ENCODE measurements around the gene CREB3.

Gene CREB3

DNA sequence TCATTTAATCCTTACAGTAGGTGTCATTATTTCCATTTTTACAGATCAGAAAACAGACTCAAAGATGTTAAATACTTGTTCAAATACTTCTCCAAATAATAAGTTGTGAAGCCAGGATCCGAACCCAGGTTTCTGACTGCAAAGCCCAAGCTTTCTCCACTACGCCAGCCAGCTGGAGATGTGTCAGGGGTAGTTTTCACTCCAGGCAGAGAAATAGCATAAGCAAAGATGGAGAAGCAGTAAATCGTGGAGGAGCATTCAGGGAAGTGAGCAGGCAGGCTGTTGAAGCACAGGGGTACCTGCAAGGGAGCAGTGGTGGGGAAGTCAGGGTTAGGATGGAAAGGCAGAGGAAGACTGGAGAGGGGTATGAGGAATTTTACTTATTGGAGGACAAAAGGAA lies 3.4 kb upstream of the CREB3 start:
- H3K36me3 ChIP-seq (ENCODE audit: control insufficient read depth, low read length): peaks cover 42% of the 10 kb centered on the region
- peaks cover 28% of the 10 kb centered on the region for H4K20me1 ChIP-seq (ENCODE audit: control insufficient read depth, insufficient read depth, low read depth, low read length)
- peaks cover 19% of the 10 kb centered on the region for H3F3A ChIP-seq (ENCODE audit: control insufficient read depth, insufficient read depth)
- no peaks in the 10 kb centered on the region for H3K27me3 ChIP-seq (ENCODE audit: control insufficient read depth, low read length)
- H3K4me2 ChIP-seq (ENCODE audit: low read length): peak overlapping the region; percentile 94
- peaks cover 59% of the 10 kb centered on the region for H3K4me1 ChIP-seq (ENCODE audit: control insufficient read depth, low read length)
- peaks cover 71% of the 10 kb centered on the region for H3K79me2 ChIP-seq (ENCODE audit: control insufficient read depth, low read length)
- TF ChIP-seq, protein P1, sequence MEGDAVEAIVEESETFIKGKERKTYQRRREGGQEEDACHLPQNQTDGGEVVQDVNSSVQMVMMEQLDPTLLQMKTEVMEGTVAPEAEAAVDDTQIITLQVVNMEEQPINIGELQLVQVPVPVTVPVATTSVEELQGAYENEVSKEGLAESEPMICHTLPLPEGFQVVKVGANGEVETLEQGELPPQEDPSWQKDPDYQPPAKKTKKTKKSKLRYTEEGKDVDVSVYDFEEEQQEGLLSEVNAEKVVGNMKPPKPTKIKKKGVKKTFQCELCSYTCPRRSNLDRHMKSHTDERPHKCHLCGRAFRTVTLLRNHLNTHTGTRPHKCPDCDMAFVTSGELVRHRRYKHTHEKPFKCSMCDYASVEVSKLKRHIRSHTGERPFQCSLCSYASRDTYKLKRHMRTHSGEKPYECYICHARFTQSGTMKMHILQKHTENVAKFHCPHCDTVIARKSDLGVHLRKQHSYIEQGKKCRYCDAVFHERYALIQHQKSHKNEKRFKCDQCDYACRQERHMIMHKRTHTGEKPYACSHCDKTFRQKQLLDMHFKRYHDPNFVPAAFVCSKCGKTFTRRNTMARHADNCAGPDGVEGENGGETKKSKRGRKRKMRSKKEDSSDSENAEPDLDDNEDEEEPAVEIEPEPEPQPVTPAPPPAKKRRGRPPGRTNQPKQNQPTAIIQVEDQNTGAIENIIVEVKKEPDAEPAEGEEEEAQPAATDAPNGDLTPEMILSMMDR (IDR thresholded peaks at IDR 0.05; ENCODE audit: low read depth, low read length, poor library complexity, severe bottlenecking): no peak
- TF ChIP-seq EZH2phosphoT487 (IDR thresholded peaks at IDR 0.05; ENCODE audit: borderline replicate concordance, low read length): no peak
- peak overlapping the region; percentile 72 for H3K27ac ChIP-seq (ENCODE audit: low read depth, low read length)
- no peaks in the 10 kb centered on the region for H3K9me2 ChIP-seq (replicated peaks; ENCODE audit: control insufficient read depth, low read length)
- no peaks in the 10 kb centered on the region for H3K9me3 ChIP-seq (ENCODE audit: control insufficient read depth, insufficient read depth, low read length)
- H3K4me3 ChIP-seq (ENCODE audit: low read length): peak overlapping the region; percentile 84

DNA sequence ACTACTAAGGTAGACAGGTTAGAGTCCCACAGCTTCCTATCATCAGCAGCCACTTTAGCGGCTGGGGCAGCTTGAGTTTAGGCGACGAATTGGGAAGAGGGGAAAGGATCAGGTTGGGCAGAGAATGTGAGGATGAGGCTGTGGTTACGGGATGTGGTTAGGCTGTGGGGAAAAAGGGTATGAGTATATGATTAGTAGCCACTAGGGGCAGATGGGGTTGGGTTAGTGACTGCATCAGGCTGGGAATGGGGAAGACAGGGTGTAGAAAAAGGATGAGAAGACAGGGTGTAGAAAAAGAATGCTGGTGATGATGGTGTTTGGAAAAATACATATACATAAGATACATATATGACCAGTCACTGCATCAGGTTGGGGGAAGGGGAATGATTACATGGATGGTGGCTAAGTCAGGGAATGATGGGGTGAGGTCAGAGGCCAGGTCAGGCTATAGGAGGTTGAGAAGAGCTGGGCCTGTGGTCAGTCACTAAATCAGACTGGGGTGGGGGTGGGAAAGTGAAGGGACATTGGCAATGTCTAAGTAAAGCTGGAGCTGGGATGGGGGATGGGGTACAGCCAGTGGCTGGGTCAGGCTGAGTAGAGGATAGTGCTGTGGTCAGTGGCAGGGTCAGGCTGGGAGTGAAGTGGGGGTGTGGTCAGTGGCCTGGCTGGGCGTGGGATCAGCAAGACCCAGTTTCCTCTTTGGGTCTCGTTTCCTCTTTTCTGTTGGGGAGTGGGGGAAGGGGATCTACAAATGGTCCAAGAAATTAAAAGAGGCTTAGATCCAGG lies 2.6 kb upstream of the CREB3 start:
- Histone ChIP-seq H3K4me2 (ENCODE audit: low read length) (peak overlapping the region; percentile 94), H4K20me1 (ENCODE audit: control insufficient read depth, insufficient read depth, low read depth, low read length) (peaks cover 28% of the 10 kb centered on the region), H3K27ac (ENCODE audit: low read depth, low read length) (peak overlapping the region; percentile 72), H3F3A (ENCODE audit: control insufficient read depth, insufficient read depth) (peaks cover 19% of the 10 kb centered on the region), H3K9me2 (replicated peaks; ENCODE audit: control insufficient read depth, low read length) (no peaks in the 10 kb centered on the region), H3K4me3 (ENCODE audit: low read length) (peak overlapping the region; percentile 84), H3K9me3 (ENCODE audit: control insufficient read depth, insufficient read depth, low read length) (no peaks in the 10 kb centered on the region), H3K4me1 (ENCODE audit: control insufficient read depth, low read length) (peaks cover 61% of the 10 kb centered on the region), H3K36me3 (ENCODE audit: control insufficient read depth, low read length) (peaks cover 35% of the 10 kb centered on the region), H3K79me2 (ENCODE audit: control insufficient read depth, low read length) (peaks cover 71% of the 10 kb centered on the region), H3K27me3 (ENCODE audit: control insufficient read depth, low read length) (no peaks in the 10 kb centered on the region)
- no peak for TF ChIP-seq EZH2phosphoT487 (IDR thresholded peaks at IDR 0.05; ENCODE audit: borderline replicate concordance, low read length)
- TF ChIP-seq, protein P1 (IDR thresholded peaks at IDR 0.05; ENCODE audit: low read depth, low read length, poor library complexity, severe bottlenecking): peak; percentile 85

DNA sequence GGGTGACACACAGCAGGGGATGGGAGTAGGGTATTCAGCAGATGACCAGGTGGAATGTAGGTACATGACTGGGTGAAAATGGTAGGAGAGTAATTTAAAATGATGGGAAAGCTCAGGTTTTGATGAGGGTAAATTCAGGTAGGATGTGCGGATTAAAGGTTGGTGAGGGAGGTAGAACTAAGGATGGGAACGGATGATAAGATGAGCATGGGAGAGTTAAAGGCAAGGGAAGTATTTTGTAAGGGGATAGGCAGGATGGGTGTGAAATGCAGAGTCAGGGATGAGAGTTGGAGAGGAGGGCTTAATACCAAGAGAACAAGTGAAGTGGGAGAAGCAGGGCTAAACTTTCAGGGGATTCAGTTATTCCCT lies 2.0 kb upstream of the CREB3 start:
- H3K9me2 ChIP-seq (replicated peaks; ENCODE audit: control insufficient read depth, low read length): no peaks in the 10 kb centered on the region
- no peaks in the 10 kb centered on the region for H3K27me3 ChIP-seq (ENCODE audit: control insufficient read depth, low read length)
- H3F3A ChIP-seq (ENCODE audit: control insufficient read depth, insufficient read depth): peaks cover 19% of the 10 kb centered on the region
- peaks cover 35% of the 10 kb centered on the region for H3K36me3 ChIP-seq (ENCODE audit: control insufficient read depth, low read length)
- peak overlapping the region; percentile 84 for H3K4me3 ChIP-seq (ENCODE audit: low read length)
- TF ChIP-seq EZH2phosphoT487 (IDR thresholded peaks at IDR 0.05; ENCODE audit: borderline replicate concordance, low read length): no peak
- TF ChIP-seq, protein P1 (IDR thresholded peaks at IDR 0.05; ENCODE audit: low read depth, low read length, poor library complexity, severe bottlenecking): no peak
- peaks cover 30% of the 10 kb centered on the region for H4K20me1 ChIP-seq (ENCODE audit: control insufficient read depth, insufficient read depth, low read depth, low read length)
- no peaks in the 10 kb centered on the region for H3K9me3 ChIP-seq (ENCODE audit: control insufficient read depth, insufficient read depth, low read length)
- H3K4me2 ChIP-seq (ENCODE audit: low read length): peak overlapping the region; percentile 94
- H3K4me1 ChIP-seq (ENCODE audit: control insufficient read depth, low read length): peaks cover 61% of the 10 kb centered on the region
- peak overlapping the region; percentile 72 for H3K27ac ChIP-seq (ENCODE audit: low read depth, low read length)
- H3K79me2 ChIP-seq (ENCODE audit: control insufficient read depth, low read length): peaks cover 71% of the 10 kb centered on the region
